PFSK-1 (cell line): ENCODE data around the gene TOP1.

Source experiments
- POLR2AphosphoS5 ChIP-seq: IDR thresholded peaks from 2 replicates; pipeline ENCODE4 v1.6.1; 2012; ENCODE audit warnings: low read depth, mild to moderate bottlenecking, control low read depth, low read length, moderate library complexity
- REST ChIP-seq, 2 experiments: IDR thresholded peaks; 2 replicates each; pipeline versions ENCODE4 v1.6.1 to v1.8.0; 2011 to 2012; ENCODE audit warnings: low read depth in 2 of 2, low read length in 2 of 2, control low read depth in 1 of 2, inconsistent platforms in 1 of 2, mild to moderate bottlenecking in 1 of 2, moderate library complexity in 1 of 2; ENCODE audit not compliant: insufficient read depth in 1 of 2
- SIN3A ChIP-seq: IDR thresholded peaks from 2 replicates; pipeline ENCODE4 v1.6.1; 2012; ENCODE audit warnings: mild to moderate bottlenecking, low read length, moderate library complexity, borderline replicate concordance; ENCODE audit not compliant: insufficient read depth
- TAF1 ChIP-seq: IDR thresholded peaks from 2 replicates; pipeline ENCODE4 v1.6.1; 2012; ENCODE audit warnings: low read length, control low read depth, borderline replicate concordance; ENCODE audit not compliant: insufficient read depth

- no peak for TF ChIP-seq REST (IDR thresholded peaks at IDR 0.05; ENCODE audit: insufficient read depth in 1 of 2, low read depth in 2 of 2, low read length in 2 of 2)
- TF ChIP-seq SIN3A, result no peak
- TF ChIP-seq POLR2AphosphoS5, result no peak
- TF ChIP-seq TAF1, result no peak
Measured at GRCh38 chr20:41087777-41088176, 59.2 kb downstream of the TOP1 start.
